GM21723 (cell line): ENCODE results near the gene GPI.
"Not testable (repeated sequence)": the region's sequence is repeated elsewhere in the genome, so short reads cannot be mapped to it uniquely, and the experiment has no call there.

Experiments used
- ATAC-seq: cut with Tn5 transposase; IDR thresholded peaks from one replicate; pipeline ENCODE4 v1.9.1; 2021; ENCODE audit warnings: mild to moderate bottlenecking, moderate library complexity; ENCODE audit not compliant: unreplicated experiment

The GPI gene

DNA sequence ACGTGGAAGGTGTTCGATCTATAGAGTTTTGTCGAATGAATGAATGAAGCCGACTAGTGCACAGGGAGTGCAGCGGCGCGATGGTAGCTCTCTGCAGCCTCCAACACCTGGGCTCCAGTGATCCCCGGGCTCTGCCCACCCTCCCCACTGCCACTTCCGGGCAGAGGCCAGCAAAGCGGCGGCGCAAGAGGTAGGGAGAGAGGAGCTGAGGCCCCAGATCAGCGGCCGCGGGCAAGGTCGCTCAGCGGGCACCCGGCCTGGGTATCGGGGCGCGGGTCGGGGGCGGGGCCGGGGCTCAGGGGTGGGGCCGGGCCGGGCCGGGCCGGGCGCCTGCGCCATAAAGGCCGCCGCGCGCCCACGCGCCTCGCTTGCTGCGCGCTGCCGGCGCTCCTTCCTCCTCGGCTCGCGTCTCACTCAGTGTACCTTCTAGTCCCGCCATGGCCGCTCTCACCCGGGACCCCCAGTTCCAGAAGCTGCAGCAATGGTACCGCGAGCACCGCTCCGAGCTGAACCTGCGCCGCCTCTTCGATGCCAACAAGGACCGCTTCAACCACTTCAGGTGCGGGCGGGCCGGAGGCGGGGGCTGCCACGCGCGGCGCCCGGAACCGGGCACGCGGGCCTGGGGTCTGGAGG is at the start of gene GPI:
Gene GPI, plus strand, starts transcription at position 367 of the 633 bp plus-strand sequence. Its CDS starts 71 bp downstream, at position 438.
- ATAC-seq = peak; percentile 67

DNA sequence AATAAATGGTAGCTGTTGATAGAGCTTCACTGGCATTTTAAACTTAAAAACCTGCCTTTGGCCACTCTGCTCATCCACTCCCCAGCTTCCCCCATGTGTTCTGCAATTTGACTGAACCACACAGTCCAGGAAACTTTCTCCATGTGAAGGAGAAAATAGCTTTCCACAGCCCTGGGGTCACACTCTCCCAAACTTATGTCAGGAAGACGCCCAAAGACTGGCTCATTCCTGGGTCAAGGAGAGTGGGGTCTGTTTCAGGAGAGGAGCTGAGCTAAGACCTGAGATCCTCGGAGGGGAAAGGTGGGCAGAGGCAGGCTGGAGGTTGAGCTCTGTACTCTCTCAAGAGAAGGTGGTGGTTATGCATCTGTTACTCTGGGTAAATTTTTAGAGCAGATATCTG is 48.7 kb upstream of the GPI start:
- ATAC-seq = no peak

DNA sequence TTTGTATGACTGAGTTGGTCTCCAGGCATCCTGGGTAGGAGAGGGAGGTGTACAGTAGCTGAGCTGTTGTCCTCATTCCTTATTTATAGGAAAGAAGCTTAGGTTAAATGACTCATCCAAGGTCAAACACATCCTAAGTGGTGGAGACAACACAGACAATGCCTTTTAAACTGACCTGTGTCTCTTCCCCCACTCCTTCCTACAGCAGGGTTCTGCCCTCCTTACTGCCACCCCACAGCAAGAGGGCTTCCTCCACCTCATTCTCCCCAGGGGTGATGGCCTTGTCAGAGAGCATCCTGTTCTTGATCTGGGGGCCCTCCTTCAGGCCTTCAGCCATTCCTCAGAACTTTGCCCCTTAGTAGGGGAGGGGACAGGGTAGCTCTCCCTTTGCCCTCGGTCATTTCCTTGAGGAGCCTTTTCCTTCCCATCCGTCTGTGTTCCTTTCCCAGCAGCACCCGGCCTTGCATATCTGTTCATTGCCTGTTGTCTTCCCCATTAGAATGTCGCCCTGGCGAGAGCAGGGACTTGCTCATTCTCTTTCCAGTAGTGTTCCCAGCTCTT is 48.2 kb upstream of the GPI start:
- ATAC-seq = no peak

DNA sequence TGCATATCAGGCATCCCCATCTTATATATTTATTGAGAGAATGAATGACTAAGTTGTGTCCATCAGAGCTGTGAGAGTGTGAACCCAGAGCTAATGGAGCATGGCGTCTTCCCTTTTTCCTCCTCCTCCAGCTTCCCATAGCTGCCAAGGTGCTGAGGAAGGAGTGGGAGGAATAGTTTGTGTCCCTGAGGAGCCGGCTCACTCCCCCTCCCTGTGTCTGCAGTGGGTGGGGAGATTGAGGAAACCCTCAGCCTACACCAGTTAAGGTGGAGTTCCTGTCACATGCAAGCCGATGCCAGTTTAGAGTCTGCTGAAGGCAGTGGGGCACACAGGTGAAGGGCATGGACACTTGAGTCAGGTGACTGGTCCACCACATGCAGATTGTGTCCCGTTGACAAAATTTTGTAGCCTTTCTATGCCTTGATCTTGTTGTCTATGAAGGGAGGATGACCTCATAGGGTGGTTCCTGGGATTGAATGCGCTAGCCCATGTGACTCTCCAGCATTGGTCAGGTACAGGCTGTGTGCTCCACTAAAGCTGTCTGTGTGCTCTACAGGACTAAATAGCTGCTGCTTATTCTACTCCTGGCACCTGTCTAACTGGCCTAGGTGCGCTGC is 47.6 kb upstream of the GPI start:
- no peak for ATAC-seq

DNA sequence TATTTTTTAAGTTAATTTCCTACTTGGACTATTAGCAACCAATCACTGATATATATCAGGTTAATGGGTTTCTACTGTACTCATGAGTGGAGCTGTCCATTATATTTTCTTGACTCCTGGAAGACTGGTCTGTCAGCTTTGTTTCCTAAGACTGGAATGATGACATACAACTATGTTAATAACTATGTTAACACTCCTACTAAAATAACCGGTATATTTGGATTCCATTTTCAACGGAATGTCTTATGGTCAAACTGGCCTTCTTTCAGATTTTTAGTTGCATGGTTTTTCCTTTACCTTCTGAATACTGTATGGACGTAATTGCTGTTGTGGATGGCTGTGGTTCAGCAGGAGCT is 45.8 kb upstream of the GPI start:
- no peak for ATAC-seq

- no peak for ATAC-seq
Observed at GRCh38 chr19:34319785-34320184, 45.2 kb upstream of the GPI start.

DNA sequence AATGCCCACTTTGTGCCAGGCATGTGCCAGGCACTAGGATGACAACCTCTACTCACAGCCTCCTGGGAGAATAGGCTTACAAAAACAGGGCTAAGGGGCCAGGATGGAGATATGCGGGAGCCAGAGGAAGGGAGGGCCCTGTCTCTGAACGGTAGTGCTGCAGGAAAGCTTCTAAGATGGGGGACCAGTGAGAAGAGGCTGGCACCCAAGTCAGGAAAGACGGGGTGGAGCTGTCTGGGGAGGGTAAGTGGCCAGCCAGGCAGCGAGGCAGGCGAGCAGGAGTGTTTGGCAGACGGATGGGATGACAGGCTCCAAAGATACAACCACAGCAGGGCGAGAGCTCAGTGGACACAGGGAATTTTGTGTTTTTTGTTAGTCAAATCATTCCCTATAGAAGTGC is 44.7 kb upstream of the GPI start:
- no peak for ATAC-seq

DNA sequence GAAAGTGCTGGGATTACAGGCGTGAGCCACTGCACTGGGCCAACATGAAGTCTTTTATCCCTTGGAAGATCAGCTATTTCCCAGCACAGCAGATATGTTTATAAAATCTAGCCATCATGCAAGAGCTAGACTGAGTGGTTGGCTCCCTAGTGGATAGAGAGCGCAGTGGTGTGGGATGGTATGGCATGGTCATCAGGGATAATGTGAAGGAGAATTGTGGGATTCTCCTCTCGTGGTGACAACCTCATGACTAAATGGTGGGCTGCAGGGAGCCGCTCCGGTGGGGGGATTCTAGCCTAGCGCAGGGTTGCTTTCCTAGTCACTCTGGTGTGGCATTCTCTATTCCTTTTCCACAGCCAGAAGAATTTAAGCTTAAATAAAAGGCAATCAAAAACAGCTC is 43.3 kb upstream of the GPI start:
- ATAC-seq = no peak

- no peak for ATAC-seq
Observed at GRCh38 chr19:34323433-34324204, 41.4 kb upstream of the GPI start.

GRCh38 chr19:34324320-34324719 is 40.7 kb upstream of the GPI start:
- ATAC-seq = no peak

GRCh38 chr19:34325181-34325580 is 39.8 kb upstream of the GPI start:
- ATAC-seq = no peak

DNA sequence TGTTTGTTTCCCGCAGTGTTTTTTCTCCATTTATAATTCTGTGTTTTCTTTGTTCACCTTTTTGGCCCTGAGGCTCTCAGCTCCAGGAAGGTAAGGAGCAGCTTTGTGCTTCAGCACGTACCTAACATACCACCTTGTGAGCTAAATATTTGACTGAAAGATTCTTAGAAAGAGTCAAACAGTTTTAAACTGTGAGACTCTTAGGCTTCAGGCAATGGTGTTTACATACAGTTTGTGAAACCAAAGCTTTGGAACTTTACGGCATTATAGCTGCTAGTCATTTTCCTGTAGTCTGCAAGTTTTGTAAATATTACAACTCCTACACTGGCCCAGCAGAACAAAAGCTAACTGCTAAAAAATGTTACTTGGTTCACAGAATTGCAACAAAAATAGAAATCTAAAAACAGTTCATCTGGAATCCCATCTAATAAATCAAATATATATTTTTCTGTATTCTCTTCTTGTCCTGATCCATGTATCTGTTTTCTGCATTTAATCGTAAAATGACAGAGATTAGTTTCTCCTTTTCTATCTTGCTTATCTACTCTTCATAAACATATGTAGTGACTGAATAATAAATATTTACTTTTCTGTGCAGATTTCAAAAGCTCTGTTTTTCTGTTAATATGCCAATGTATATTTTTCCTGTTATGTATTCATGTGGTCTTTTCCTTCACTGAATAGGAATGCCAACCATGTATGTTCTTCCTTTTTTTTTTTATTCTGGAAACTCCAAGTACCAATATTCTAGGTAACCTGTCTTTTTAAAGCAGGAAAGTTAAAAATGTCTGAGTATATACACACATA is 38.8 kb upstream of the GPI start:
- ATAC-seq = no peak

DNA sequence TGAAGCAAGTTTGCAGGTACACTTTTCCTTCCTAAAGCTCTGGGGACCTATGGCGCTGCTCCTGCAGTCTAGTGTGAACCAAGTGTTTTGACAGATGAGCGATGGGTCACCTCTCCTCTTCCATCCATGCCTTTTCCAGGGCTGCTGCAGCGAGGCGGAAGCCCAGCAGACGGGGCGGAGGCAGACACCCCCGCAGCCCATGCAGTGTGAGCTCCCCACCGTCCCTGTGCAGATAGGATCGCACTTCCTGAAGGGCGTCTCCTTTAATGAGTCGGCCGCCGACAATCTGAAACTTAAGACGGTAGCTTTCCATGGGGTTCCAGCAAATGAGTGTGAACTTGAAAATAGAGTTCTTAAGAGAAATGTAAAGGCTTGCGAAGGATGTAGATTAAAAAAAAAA is 37.1 kb upstream of the GPI start:
- no peak for ATAC-seq

GRCh38 chr19:34328982-34329381 is 36.0 kb upstream of the GPI start:
- no peak for ATAC-seq

GRCh38 chr19:34330116-34330515 is 34.9 kb upstream of the GPI start:
- no peak for ATAC-seq

GRCh38 chr19:34330596-34330995 is 34.4 kb upstream of the GPI start:
- ATAC-seq = not testable (repeated sequence)

GRCh38 chr19:34331596-34331995 is 33.4 kb upstream of the GPI start:
- not testable (repeated sequence) for ATAC-seq

DNA sequence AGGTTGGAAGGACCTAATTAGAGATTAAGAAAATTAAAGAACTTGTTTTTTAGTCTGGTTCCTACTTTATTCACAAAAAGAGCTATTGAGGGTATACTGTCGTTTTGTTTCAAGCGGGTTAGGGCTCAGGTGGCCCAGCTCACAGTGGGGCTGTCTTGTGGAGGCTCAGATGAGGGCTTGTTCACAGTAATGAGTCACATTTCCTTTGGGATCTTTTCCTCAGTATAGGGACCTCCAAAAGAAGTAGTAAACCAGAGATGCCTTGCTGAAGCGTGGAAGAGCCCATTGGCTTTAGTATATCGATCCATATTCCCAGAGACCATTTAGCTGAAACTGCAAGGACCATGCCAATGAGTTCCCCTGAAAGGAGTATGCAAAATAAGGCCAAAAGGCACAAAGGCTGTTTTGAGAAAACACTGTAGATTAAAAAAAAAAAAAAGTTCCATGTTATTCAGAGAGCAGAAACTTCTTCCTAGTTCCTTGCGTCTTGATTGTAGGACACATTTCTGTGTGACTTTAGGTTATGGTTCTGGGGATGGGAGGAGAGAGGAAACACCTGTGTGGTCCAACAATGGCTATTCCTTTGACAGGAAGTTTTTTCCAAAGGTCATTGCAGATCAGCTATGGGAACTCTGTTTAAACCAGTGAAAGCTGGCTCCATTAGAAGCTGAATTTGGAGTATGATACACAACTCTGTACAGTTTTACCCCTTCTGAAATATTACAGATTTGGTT is 32.8 kb upstream of the GPI start:
- no peak for ATAC-seq

GRCh38 chr19:34335914-34336313 is 29.1 kb upstream of the GPI start:
- no peak for ATAC-seq

DNA sequence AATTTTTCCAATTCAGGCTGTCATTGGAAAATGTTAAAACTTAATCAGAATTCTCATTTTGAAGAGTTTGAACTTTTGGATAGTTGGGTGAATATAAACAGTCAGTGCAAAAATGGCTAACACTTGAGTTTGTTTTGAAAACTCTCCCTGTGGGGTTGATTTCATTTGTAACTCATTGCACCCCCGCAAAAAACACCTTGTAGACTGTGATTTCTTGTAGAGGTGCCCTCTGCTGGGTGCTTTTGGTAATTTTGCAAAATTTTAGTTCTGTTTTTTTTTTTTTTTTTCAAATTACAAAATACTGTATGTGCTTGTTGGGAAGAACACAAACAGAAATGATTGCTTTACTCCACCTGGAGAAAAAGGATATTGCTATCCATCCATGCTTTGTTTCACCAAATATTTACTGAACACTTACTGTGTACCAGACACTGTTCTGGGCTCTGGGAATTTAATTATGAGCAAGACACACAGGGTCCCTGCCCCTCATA is 28.2 kb upstream of the GPI start:
- no peak for ATAC-seq
